B cell (primary cell): ENCODE measurements around the gene FARP1. TPM values are rescaled to one million over a fixed set of nuclear protein-coding genes. Genes with fewer than 3 reads are reported as not detected.

Experiments
- ATAC-seq: fragments of 200-7000 bp; cut with Tn5 transposase; one replicate; pipeline ENCODE4 v1.10.0; 2021; ENCODE audit warnings: low read depth, mild to moderate bottlenecking, moderate number of reproducible peaks, moderate library complexity
- CTCF ChIA-PET: fragments of 350-600 bp; sonication (Branson Sonifier 250); formaldehyde crosslinking; loops from one replicate; lab custom pipeline; 2021; ENCODE audit warnings: antibody characterized with exemption, inconsistent platforms; lab: Charles Lee
- POLR2A ChIA-PET: fragments of 350-600 bp; sonication (Branson Sonifier 250); formaldehyde crosslinking; loops from one replicate; lab custom pipeline; 2021; ENCODE audit warnings: antibody characterized with exemption; lab: Charles Lee
- DNase-seq: peaks from one replicate; pipeline ENCODE4 v3.0.0; 2013
- H2AFZ ChIP-seq: 2 replicates; pipeline ENCODE4 v1.6.1; 2012; ENCODE audit warnings: mild to moderate bottlenecking, low read depth, low read length; ENCODE audit not compliant: insufficient read depth, poor library complexity, severe bottlenecking
- H3K27ac ChIP-seq, 2 donors: 1 replicate in 1 of 2; 2 replicates in 1 of 2; pipeline ENCODE4 v1.5.1; 2012 to 2013; ENCODE audit warnings: low read length in 2 of 2, mild to moderate bottlenecking in 2 of 2, moderate library complexity in 1 of 2
- H3K27me3 ChIP-seq, 4 experiments: fragments of 200-600 bp in 1 of 4; sonication (generic) in 1 of 4; replicated peaks in 1 of 4; 1 replicate in 2 of 4; 2 replicates in 2 of 4; pipeline versions ENCODE4 v1.6.1 to v1.7.0; 2013 to 2016; ENCODE audit warnings: low read length in 3 of 4, mild to moderate bottlenecking in 2 of 4, mixed read lengths in 1 of 4, moderate library complexity in 1 of 4; ENCODE audit not compliant: insufficient read depth in 4 of 4, control insufficient read depth in 3 of 4; ENCODE audit errors: control extremely low read depth in 1 of 4
- H3K36me3 ChIP-seq, 2 experiments: replicated peaks in 1 of 2; 1 replicate in 1 of 2; 2 replicates in 1 of 2; pipeline versions ENCODE4 v1.6.1 to v1.7.1; 2013; ENCODE audit warnings: low read length in 1 of 2; ENCODE audit not compliant: insufficient read depth in 2 of 2, control insufficient read depth in 1 of 2; ENCODE audit errors: control extremely low read depth in 1 of 2, extremely low read depth in 1 of 2
- H3K4me1 ChIP-seq, 2 donors: fragments of 200-600 bp in 1 of 2; sonication (generic) in 1 of 2; 1 replicate in 1 of 2; 2 replicates in 1 of 2; pipeline versions ENCODE4 v1.5.1 to v1.6.1; 2013 to 2017; ENCODE audit warnings: low read length in 2 of 2; ENCODE audit not compliant: control insufficient read depth in 2 of 2, insufficient read depth in 2 of 2
- H3K4me2 ChIP-seq: replicated peaks from 2 replicates; pipeline ENCODE3; 2012; ENCODE audit warnings: mild to moderate bottlenecking, low read depth, low read length; ENCODE audit not compliant: poor library complexity, severe bottlenecking
- H3K4me3 ChIP-seq, 5 experiments: fragments of 200-600 bp in 1 of 5; sonication (generic) in 1 of 5; 1 replicate in 3 of 5; 2 replicates in 2 of 5; pipeline versions ENCODE4 v1.5.1 to v1.7.0; 2011 to 2016; ENCODE audit warnings: low read length in 4 of 5, mild to moderate bottlenecking in 4 of 5, low read depth in 2 of 5, control low read depth in 1 of 5, moderate library complexity in 1 of 5; ENCODE audit not compliant: insufficient read depth in 1 of 5; ENCODE audit errors: control extremely low read depth in 1 of 5, extremely low read depth in 1 of 5
- H3K79me2 ChIP-seq: fragments of 200-600 bp; sonication (generic); one replicate; pipeline ENCODE4 v1.6.0; 2016; ENCODE audit warnings: low read length; ENCODE audit not compliant: control insufficient read depth, insufficient read depth
- H3K9ac ChIP-seq: fragments of 200-600 bp; sonication (generic); 2 replicates; pipeline ENCODE4 v1.6.1; 2017; ENCODE audit warnings: mild to moderate bottlenecking, low read length, moderate library complexity
- H3K9me3 ChIP-seq, 3 donors: one replicate each; pipeline versions ENCODE4 v1.6.1 to v1.7.1; 2013; ENCODE audit warnings: low read length in 2 of 3; ENCODE audit not compliant: control insufficient read depth in 2 of 3, insufficient read depth in 1 of 3; ENCODE audit errors: control extremely low read depth in 1 of 3
- H4K20me1 ChIP-seq: 2 replicates; pipeline ENCODE4 v1.6.0; 2012; ENCODE audit warnings: mild to moderate bottlenecking, low read length; ENCODE audit not compliant: insufficient read depth, control insufficient read depth, poor library complexity, severe bottlenecking
- H3K27ac Mint-ChIP-seq: one replicate; pipeline ENCODE4 v1.8.0; 2021; ENCODE audit warnings: mixed read lengths
- H3K27me3 Mint-ChIP-seq: one replicate; pipeline ENCODE4 v1.8.0; 2021; ENCODE audit warnings: mixed read lengths
- H3K4me1 Mint-ChIP-seq: one replicate; pipeline ENCODE4 v1.8.0; 2021; ENCODE audit warnings: mixed read lengths
- H3K4me3 Mint-ChIP-seq: one replicate; pipeline ENCODE4 v1.8.0; 2021; ENCODE audit warnings: mixed read lengths
- H3K9me3 Mint-ChIP-seq: one replicate; pipeline ENCODE4 v1.8.0; 2022; ENCODE audit warnings: mixed read lengths; ENCODE audit not compliant: insufficient read depth
- EZH2 ChIP-seq: IDR thresholded peaks from 2 replicates; pipeline ENCODE4 v1.6.1; 2012; ENCODE audit warnings: borderline replicate concordance, low read depth, mild to moderate bottlenecking, moderate library complexity, low read length; ENCODE audit not compliant: insufficient read depth, poor library complexity, severe bottlenecking
- WGBS: methylation state at CpG from one replicate; pipeline ENCODE4 v1.1.5; 2013; ENCODE audit warnings: missing lambda C conversion rate; ENCODE audit not compliant: insufficient coverage; 5-methylcytosine and 5-hydroxymethylcytosine counted together
- intact Hi-C: fragments of 100-400 bp; cut with micrococcal nuclease; formaldehyde crosslinking; loops from one replicate; pipeline ENCODE4 v1.10.0; 2022
- polyA plus RNA-seq: library from polyadenylated mRNA; depleted of rRNA; stranded (reverse); fragments of >200 nt; gene quantifications from 2 replicates; pipeline ENCODE4 v1.2.3, GENCODE V29; 2012
- total RNA-seq, 2 donors: library from RNA; stranded (reverse); fragments of 120-200 nt in 1 of 2; gene quantifications; 1 replicate in 1 of 2; 2 replicates in 1 of 2; pipeline versions ENCODE4 v1.2.3 to v1.2.4, GENCODE V29; 2013 to 2022
- TF ChIP-seq, protein P1 (sequence below): fragments of 200-600 bp; IDR thresholded peaks from one replicate; pipeline ENCODE4 v1.8.0; 2022; ENCODE audit warnings: antibody characterized with exemption, mild to moderate bottlenecking

FARP1 gene
- total and polyA plus RNA-seq, 2 donors (not counting 1 experiment from before 2014, with no cell fraction given): 0.15 to 1.5 TPM

DNA sequence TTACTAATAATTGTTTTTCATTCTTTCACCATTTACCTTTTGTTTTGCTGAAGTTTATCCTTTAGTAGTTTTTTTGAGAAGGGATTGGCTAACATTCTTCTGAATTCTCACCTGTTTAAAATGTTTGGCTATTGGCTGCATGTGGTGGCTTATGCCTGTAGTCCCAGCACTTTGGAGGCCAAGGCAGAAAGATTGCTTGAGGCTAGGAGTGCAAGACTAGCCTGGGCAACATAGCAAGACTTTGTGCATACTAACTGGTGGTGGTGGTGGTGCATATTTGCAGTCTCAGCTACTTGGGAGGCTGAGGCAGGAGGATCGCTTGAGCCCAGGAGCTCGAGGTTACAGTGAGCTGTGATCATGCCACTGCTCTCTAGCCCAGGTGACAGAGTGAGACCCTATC lies 61.7 kb downstream of the FARP1 start:
- Mint-ChIP-seq H3K4me1 (no peaks in the 10 kb centered on the region), H3K27me3 (peaks cover 7% of the 10 kb centered on the region), H3K27ac (no peak overlapping the region), H3K9me3 (peaks cover 6% of the 10 kb centered on the region), H3K4me3 (no peak overlapping the region)
- Histone ChIP-seq H3K27ac (no peak overlapping the region), H3K79me2 (no peaks in the 10 kb centered on the region), H3K4me1 (no peaks in the 10 kb centered on the region), H3K4me2 (no peak overlapping the region), H3K4me3 (no peak overlapping the region), H3K9me3 (no peaks in the 10 kb centered on the region), H3K27me3 (no peaks in the 10 kb centered on the region), H4K20me1 (no peaks in the 10 kb centered on the region), H3K36me3 (no peaks in the 10 kb centered on the region), H2AFZ (no peak overlapping the region), H3K9ac (no peak overlapping the region)
- TF ChIP-seq, protein P1, sequence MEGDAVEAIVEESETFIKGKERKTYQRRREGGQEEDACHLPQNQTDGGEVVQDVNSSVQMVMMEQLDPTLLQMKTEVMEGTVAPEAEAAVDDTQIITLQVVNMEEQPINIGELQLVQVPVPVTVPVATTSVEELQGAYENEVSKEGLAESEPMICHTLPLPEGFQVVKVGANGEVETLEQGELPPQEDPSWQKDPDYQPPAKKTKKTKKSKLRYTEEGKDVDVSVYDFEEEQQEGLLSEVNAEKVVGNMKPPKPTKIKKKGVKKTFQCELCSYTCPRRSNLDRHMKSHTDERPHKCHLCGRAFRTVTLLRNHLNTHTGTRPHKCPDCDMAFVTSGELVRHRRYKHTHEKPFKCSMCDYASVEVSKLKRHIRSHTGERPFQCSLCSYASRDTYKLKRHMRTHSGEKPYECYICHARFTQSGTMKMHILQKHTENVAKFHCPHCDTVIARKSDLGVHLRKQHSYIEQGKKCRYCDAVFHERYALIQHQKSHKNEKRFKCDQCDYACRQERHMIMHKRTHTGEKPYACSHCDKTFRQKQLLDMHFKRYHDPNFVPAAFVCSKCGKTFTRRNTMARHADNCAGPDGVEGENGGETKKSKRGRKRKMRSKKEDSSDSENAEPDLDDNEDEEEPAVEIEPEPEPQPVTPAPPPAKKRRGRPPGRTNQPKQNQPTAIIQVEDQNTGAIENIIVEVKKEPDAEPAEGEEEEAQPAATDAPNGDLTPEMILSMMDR: no peak
- no peak for TF ChIP-seq EZH2
- no peak for ATAC-seq
- ChIA-PET POLR2A (no interaction called here), CTCF (no interaction called here)
- intact Hi-C loops: no loop called here
- WGBS: 100% methylated on average over 1 of the region's 2 CpGs
- no peak for DNase-seq

DNA sequence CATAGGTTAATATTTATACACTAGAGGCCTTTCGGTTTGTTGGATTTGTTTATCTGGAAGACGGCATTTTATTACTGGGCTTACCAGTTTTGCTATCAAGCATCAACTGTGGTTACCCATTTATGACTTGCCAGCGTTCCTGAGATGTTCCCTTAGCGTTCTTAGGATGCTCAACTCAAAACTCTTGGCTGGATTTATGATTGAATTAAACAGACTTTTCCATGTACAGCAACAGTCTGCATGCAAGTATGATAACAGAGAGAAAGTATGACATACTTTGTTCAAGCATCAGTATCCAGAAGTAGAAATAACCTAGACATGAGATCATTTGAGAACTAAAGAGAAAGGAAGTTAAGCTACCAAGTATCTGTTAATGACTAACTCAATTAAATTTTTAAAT lies 64.1 kb downstream of the FARP1 start:
- Mint-ChIP-seq H3K27ac (no peak overlapping the region), H3K4me3 (no peak overlapping the region), H3K27me3 (peaks cover 3% of the 10 kb centered on the region), H3K9me3 (peaks cover 6% of the 10 kb centered on the region), H3K4me1 (no peaks in the 10 kb centered on the region)
- no peaks in the 10 kb centered on the region for H4K20me1 ChIP-seq
- no peak overlapping the region for H3K27ac ChIP-seq
- no peak overlapping the region for H3K4me2 ChIP-seq
- H3K27me3 ChIP-seq: no peaks in the 10 kb centered on the region
- ATAC-seq: no peak
- intact Hi-C loops: no loop called here
- DNase-seq: no peak
- no peak overlapping the region for H3K4me3 ChIP-seq
- ChIA-PET CTCF (no interaction called here), POLR2A (no interaction called here)
- no peaks in the 10 kb centered on the region for H3K4me1 ChIP-seq
- H2AFZ ChIP-seq: no peak overlapping the region
- H3K36me3 ChIP-seq: no peaks in the 10 kb centered on the region
- WGBS: 67% methylated on average over 1 of the region's 4 CpGs
- no peaks in the 10 kb centered on the region for H3K79me2 ChIP-seq
- no peak for TF ChIP-seq EZH2
- TF ChIP-seq, protein P1: no peak
- no peaks in the 10 kb centered on the region for H3K9me3 ChIP-seq
- no peak overlapping the region for H3K9ac ChIP-seq
